Ecto neural progenitor cell (in vitro differentiated cells): Measurements from ENCODE around the gene SLC17A4.
"Not testable (repeated sequence)": the region's sequence is repeated elsewhere in the genome, so short reads cannot be mapped to it uniquely, and the experiment has no call there.

Experiments
- DNase-seq: peaks from one replicate; pipeline ENCODE4 v3.0.0-alpha.2; 2018; ENCODE audit warnings: low spot score

The SLC17A4 gene

DNA sequence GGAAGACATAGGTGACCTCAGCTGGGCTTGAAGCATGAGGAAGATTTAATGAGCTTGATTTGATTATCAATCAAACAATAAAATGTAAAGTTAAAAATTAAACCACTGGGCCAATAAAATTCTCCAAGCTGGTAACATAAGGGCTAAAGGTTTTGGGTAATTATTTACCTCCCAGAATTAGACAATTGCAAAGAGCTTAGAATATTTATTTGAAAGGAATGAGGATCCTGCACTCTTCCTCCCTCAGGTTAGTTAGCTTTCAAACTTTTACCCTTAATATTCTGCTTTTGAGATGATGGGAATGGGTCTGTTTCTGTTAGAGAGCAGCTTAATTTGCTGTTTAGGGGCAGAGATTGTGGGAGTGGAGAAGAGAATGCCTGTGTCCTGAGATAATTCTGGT, at the start of gene SLC17A4:
SLC17A4 (plus strand) TSS at position 208 of the 400 bp plus-strand sequence. CDS start 7,221 bp downstream, outside the sequence.
- no peak for DNase-seq

GRCh38 chr6:25706314-25707014, 48.1 kb upstream of the SLC17A4 start:
- DNase-seq, result no peak

DNA sequence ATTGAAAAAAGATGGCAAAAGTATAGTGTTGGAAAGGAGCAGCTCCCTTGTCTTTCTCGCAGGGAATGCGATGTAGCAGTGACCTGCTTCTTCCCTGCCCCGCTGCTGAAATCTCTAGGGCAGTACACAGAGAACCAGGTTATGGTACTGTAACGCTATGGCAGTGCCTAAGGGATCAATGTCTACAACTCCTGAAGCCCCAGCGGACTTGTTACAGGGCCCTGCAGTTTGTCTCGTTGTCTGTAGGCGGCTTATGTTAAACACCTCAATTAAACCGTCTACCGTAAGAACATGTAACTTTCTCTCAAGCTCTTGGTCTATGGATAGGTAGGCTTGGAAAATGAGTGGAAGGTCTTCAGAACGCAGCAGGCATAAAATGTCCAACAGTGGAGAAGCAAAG, 44.8 kb upstream of the SLC17A4 start:
- DNase-seq, result no peak

DNA sequence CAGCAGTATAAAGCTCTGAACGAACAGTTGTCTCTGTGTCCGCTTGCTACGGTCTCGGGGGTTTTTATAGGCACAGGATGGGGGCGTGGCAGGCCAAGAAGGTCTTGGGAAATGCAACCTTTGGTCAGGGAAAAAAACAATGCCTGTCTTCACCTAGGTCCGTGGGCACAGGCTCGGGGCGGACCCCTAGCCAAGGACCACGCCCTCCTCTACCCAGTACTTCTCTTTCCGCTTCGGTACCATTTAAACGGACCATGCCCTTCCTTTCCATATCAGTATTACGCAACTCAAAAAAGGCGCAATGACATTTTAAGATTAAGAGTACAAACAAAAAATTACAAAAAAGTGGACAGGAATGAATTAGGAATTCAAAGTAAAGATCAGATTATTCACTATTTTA, 44.3 kb upstream of the SLC17A4 start:
- DNase-seq, result no peak

DNA sequence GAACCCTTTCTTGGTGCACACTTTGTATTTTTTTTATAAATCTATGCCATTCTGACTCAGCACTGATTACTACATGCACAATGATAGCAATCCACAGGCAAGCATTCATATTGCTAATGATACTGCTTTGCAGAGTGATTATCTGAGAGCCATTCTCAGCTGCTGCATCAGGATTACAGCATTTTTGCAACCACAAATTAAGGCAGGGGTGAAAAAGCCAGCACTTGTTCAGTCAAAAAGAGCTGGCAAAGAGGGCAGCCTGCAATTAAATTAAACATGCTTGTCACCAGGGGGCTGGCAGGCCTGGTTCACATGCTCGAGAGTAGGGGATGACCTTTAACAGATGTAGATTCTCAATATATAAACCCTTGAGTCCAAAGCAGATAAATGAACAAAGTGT, 40.7 kb upstream of the SLC17A4 start:
- DNase-seq, result no peak

DNA sequence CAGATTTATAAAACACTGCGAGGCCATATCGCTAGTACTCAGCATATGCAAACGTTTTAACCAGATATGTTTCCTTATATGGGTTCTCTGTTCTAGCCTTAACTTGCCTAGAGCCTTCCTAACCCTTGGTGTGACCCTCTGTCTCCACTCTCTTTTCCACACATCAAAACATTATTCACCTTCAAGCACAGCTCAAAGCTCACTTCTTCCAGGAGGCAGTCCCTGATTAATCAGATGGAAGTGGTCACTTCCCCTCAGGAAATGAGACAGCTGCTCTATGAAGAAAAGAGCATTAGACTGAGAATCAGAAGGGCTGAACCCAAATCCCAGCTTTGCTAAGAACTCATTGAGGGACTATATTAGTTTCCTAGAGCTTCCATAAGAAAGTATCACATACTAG, 39.8 kb upstream of the SLC17A4 start:
- no peak for DNase-seq

- DNase-seq, result no peak
Measured at GRCh38 chr6:25715794-25716193, 38.7 kb upstream of the SLC17A4 start.

DNA sequence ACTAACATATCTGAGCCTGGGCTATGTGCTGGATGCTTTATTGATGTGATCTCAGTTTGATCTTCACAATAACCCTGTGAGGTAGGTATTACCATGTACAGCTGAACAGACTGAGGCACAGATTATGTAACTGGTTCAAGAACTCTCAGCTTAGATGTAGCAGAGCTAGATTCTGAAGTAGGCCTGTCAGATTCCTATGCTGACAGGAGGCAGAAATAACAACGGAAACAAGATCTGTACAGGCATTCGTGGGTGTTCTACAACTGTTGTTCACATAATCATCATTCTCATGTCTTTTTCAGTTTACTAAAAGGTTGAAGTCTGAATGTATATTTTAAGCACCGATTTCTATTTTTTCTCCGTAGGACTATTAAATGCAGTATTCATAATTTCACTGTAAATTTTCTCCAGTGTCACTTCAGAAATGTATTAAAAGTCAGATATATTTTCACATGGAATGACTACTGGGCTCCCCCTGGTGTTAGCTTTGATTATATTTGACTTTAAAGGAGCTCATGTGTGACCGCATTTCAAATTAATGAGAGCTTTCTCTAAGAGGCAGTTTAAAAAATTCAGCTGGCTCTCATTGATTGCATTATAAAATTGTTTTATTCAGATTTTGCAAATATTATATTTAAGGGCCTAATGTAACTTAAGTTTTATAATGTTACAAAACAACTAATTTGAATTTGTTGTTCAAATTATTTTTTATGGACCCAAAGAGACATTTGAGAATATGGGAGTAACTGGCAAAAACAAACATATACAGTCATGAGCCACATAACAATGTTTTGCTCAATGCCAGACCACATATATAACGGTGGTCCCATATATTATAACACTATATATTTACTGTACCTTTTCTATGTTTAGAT, 36.4 kb upstream of the SLC17A4 start:
- DNase-seq, result no peak

DNA sequence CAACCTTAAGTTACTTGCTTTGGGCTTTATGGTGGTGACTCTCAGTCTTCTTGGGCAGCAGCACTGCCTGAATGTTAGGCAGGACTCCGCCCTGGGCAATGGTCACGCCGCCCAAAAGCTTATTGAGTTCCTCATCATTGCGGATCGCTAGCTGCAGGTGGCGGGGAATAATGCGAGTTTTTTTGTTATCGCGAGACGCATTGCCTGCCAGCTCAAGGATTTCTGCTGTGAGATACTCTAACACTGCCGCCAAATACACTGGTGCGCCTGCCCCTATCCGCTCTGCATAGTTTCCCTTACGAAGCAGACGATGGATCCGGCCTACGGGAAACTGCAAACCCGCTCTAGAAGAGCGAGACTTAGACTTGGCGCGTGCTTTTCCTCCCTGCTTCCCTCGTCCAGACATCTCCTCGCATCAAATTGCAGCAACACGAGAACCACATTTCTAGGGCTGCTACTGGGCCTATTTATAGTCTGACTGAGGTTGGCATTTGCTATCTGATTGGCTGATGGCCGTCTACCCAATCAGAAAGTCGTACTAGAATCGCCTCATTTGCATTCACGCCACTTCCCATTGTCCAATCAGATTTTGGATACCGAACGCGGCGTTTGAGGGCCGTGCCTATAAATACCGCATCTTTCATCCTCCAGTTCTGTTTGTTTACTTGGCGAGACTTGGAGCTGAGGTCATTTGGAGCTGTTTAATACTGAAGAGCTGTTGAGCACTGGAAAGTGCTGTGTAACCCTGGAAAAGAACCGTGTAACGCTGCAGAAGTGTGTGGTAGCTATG, 28.2 kb upstream of the SLC17A4 start:
- no peak for DNase-seq

DNA sequence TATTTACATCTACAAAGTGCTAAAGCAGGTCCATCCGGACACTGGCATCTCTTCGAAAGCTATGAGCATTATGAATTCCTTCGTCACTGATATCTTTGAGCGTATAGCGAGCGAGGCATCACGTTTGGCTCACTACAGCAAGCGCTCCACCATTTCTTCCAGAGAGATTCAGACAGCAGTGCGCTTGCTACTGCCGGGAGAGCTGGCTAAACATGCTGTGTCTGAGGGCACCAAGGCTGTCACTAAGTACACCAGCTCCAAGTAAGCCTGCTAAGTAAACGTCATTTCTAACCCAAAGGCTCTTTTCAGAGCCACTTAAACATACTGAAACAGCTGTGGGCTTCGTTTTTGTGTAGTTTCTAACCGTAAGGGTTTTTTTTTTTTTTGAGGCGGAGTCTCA, 27.5 kb upstream of the SLC17A4 start:
- DNase-seq, result no peak

GRCh38 chr6:25730907-25731306, 23.6 kb upstream of the SLC17A4 start:
- DNase-seq, result no peak

DNA sequence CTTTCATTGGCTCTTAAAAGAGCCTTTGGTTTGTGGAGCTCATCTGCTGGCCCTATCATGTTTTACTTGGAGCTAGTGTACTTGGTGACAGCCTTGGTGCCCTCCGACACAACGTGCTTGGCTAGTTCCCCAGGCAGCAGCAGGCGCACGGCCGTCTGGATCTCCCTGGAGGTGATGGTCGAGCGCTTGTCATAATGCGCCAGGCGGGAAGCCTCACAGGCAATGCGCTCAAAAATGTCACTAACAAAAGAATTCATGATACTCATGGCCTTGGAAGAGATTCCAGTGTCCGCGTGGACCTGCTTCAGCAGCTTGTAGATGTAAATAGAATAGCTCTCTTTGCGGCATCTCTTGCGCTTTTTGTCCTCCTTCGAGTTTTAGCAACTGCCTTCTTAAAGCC, 22.8 kb upstream of the SLC17A4 start:
- no peak for DNase-seq

DNA sequence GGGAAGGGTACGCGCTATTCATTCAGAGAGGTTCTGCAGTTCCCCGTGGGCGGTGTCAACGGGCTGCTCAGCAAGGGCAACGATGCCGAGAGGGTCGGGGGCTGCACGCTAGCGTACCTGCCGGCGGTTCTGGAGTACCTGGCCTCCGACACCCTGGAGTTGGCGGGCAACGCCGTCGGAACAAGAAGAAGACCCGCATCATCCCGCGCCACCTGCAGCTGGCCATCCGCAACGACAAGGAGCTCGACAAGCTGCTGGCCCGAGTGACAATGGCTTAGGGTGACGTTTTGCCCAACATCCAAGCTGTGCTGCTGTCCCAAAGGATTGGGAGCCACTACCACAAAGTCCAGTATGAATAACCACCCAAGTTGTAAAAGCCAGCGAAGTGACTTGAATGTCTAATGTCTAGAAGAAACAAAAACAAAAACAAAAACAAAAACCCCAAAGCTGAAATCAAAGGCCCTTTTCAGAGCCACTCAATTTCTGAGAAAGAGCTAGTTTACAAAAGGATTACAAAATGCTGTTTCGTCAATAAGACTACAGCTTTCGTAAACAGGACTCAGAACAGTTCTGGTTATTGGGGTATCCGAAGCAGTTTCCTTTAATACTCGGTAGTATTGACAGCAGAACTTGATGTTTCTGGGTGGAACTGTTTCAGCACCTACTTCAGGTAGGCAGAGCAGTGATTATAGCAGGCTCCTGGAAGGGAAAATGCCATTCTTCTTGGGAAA, 21.9 kb upstream of the SLC17A4 start:
- peak; percentile 53 for DNase-seq

DNA sequence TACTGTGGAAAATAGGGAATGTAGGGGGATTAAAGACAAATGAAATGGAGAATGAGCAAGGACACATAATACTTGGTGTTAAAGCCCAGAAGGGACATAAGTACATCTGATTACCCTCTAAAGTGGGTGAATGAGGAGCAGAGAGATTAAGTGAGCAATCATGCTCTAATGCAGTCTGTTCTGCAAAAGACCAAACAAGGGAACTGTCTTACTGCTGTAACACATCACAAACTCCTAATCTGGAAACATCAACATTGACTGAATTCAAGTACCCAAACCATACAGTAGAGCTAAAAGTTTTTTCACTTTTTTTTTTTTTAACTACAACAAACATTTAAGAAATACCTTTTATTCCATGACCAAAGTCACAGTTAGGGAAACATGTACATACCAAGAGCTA, 19.3 kb upstream of the SLC17A4 start:
- no peak for DNase-seq

DNA sequence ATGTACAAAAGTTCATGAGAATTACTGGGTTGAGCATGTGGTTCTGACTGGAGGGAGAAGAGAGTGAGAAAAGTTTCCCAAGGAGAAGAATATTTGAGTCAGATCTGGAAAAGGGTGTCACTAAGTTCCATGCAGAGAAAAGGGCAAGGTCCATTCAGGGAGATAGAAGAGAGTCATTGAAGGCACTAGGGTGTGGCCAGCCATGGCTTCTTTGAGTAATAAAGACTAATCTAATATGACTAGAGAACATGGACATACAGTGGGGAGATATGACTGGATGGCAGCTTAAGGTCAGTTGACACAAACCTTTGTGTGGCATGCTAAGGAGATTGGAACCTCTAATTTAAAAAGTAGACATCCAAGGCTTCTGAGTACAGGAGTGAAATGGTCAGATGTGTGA, 10.7 kb upstream of the SLC17A4 start:
- DNase-seq, result no peak

DNA sequence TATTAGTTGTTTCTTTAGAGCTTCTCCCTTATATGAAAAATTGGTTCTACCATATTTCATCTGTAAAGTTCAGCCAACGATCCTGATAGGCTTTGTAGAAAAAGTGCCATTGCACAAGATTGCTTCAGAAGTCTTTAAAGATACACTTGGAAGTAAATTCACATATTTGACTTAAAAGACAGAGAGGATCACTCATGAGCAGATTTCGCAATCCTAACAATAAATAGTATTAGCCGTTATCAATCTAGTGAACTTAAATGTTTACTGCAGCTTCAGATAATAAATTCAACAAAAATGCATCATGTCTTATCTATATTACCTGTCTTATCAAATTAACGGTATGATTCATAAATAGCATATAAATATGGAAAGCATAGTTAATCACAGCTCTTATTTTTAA, 8.7 kb upstream of the SLC17A4 start:
- DNase-seq, result no peak

- DNase-seq, result no peak
Measured at GRCh38 chr6:25746968-25747367, 7.6 kb upstream of the SLC17A4 start.

- DNase-seq, result no peak
Measured at GRCh38 chr6:25747477-25747876, 7.1 kb upstream of the SLC17A4 start.

DNA sequence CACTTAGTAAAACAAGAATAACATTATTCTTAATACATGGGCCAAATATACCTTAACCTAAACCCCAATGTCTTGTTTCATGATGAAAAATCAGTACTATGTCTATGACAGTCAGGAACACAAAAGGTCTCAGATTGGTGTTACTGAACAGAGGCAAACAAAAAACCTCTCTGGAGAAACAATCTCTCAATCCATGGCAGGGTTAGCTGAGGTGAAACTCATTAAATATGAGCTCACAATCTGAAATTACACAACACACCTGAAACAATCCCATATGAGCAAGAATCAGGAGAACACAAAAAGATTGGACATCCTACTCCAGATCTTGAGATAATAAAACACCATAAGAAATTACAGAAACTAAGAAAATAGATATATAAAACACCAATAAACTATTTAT, 6.5 kb upstream of the SLC17A4 start:
- DNase-seq, result no peak

DNA sequence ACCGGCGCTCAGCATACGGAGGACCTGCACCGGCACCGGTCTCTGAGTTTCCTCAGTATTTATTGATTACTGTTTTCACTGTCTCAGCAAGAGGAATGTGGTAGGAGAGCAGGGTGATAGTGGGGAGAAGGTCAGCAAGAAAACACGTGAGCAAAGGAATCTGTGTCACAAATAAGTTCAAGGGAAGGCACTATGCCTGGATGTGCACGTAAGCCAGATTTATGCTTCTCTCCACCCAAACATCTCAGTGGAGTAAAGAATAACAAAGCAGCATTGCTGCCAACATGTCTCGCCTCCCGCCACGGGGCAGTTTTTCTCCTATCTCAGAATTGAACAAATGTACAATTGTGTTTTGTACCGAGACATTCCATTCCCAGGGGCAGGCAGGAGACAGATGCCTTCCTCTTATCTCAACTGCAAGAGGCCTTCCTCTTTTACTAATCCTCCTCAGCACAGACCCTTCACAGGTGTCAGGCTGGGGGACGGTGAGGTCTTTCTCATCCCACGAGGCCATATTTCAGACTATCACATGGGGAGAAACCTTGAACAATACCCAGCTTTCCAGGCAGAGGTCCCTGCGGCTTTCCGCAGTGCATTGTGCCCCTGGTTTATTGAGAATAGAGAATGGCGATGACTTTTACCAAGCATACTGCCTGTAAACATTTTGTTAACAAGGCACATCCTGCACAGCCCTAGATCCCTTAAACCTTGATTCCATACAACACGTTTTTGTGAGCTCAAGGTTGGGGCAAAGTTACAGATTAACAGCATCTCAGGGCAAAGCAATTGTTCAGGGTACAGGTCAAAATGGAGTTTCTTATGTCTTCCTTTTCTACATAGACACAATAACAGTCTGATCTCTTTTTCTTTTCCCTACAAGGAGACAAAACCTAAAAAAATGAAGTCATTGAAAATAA, 5.7 kb upstream of the SLC17A4 start:
- DNase-seq, result not testable (repeated sequence)

DNA sequence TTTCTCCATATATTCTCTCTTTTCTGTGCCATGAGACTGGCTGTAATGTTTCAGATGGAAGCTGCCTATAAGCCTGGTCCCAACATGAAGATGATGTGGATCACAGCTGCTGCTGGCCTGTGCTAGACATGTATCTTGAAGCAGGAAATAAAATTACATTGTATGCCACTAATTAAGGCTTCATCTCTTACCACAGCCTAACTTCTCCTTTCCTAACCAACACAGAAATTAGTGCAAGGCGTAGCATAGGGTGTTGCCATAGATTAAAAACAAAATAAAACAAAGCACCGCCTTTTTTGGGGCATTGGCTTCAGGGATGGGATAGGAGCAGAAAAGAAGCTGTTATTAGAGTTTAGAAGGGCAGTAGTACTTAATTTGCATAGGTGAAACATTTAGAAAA, 4.7 kb upstream of the SLC17A4 start:
- DNase-seq, result no peak
